PC-3 (cell line): ENCODE measurements around the gene MAGEA2. TPM values are rescaled to one million over a fixed set of nuclear protein-coding genes. Genes with fewer than 3 reads are reported as not detected.
"Not testable (repeated sequence)": the region's sequence is repeated elsewhere in the genome, so short reads cannot be mapped to it uniquely, and the experiment has no call there.

Source experiments
- ATAC-seq: fragments of 200-7000 bp; cut with Tn5 transposase; 2 replicates; pipeline ENCODE4 v1.9.1; 2020; ENCODE audit warnings: mild to moderate bottlenecking, moderate library complexity
- BruUV-seq: library from RNA; stranded (reverse); fragments of 400-500 nt; replicated peaks from 2 replicates; lab custom pipeline; 2021; lab: Mats Ljungman, UMichigan
- CTCF ChIA-PET: fragments of 300-600 bp; sonication (Branson Sonifier 250); formaldehyde crosslinking; loops from one replicate; lab custom pipeline; 2022; ENCODE audit warnings: antibody characterized with exemption; lab: Charles Lee
- POLR2A ChIA-PET: fragments of 300-600 bp; sonication (Branson Sonifier 250); formaldehyde crosslinking; loops from one replicate; lab custom pipeline; 2022; ENCODE audit warnings: antibody characterized with exemption; ENCODE audit not compliant: unreplicated experiment; lab: Charles Lee
- DNase-seq: peaks from one replicate; pipeline ENCODE4 v3.0.0-alpha.2; 2015
- H2AFZ ChIP-seq: fragments of 300-600 bp; sonication (generic); 2 replicates; pipeline ENCODE4 v1.6.0; 2016; ENCODE audit warnings: antibody characterized with exemption, low read length
- H3F3A ChIP-seq: fragments of 300-600 bp; sonication (generic); one replicate; pipeline ENCODE4 v1.6.0; 2017; ENCODE audit warnings: antibody characterized with exemption, low read length, control low read depth, mild to moderate bottlenecking; ENCODE audit not compliant: unreplicated experiment
- H3K27ac ChIP-seq: fragments of 300-600 bp; sonication (generic); 2 replicates; pipeline ENCODE4 v1.5.1; 2016; ENCODE audit warnings: mild to moderate bottlenecking, low read length
- H3K27me3 ChIP-seq: fragments of 300-600 bp; sonication (generic); 2 replicates; pipeline ENCODE4 v1.6.1; 2016; ENCODE audit warnings: low read length, mixed read lengths
- H3K36me3 ChIP-seq: fragments of 300-600 bp; sonication (generic); 2 replicates; pipeline ENCODE4 v1.6.1; 2016; ENCODE audit warnings: low read depth, mixed run types, low read length, mixed read lengths
- H3K4me1 ChIP-seq: fragments of 300-600 bp; sonication (generic); 2 replicates; pipeline ENCODE4 v1.5.1; 2016; ENCODE audit warnings: low read length; ENCODE audit not compliant: insufficient read depth
- H3K4me2 ChIP-seq: fragments of 300-600 bp; sonication (generic); 2 replicates; pipeline ENCODE4 v1.6.0; 2016; ENCODE audit warnings: low read length
- H3K4me3 ChIP-seq: fragments of 300-600 bp; sonication (generic); 2 replicates; pipeline ENCODE4 v1.5.1; 2016; ENCODE audit warnings: mild to moderate bottlenecking, low read length, mixed read lengths
- H3K79me2 ChIP-seq: fragments of 300-600 bp; sonication (generic); 2 replicates; pipeline ENCODE4 v1.6.1; 2017; ENCODE audit warnings: low read length, mixed read lengths
- H3K9ac ChIP-seq: fragments of 300-600 bp; sonication (generic); 2 replicates; pipeline ENCODE4 v1.6.0; 2016; ENCODE audit warnings: mild to moderate bottlenecking, low read length
- H3K9me2 ChIP-seq: fragments of 300-600 bp; sonication (generic); replicated peaks from 2 replicates; pipeline ENCODE4 v1.6.1; 2016; ENCODE audit warnings: mixed run types, low read length, mixed read lengths
- H3K9me3 ChIP-seq: fragments of 300-600 bp; sonication (generic); 2 replicates; pipeline ENCODE4 v1.6.1; 2016; ENCODE audit warnings: low read length, mixed read lengths
- H4K20me1 ChIP-seq: fragments of 300-600 bp; sonication (generic); 2 replicates; pipeline ENCODE4 v1.6.1; 2016; ENCODE audit warnings: low read length, mixed read lengths
- CTCF ChIP-seq: fragments of 300-600 bp; sonication (generic); conservative IDR thresholded peaks from 2 replicates; pipeline ENCODE4 v1.5.1; 2017; ENCODE audit warnings: antibody characterized with exemption, low read depth, mild to moderate bottlenecking, low read length
- EZH2 ChIP-seq: fragments of 300-600 bp; sonication (generic); IDR thresholded peaks from one replicate; pipeline ENCODE4 v1.6.1; 2017; ENCODE audit warnings: antibody characterized with exemption, mild to moderate bottlenecking, low read length; ENCODE audit not compliant: unreplicated experiment
- EZH2phosphoT487 ChIP-seq: fragments of 300-600 bp; sonication (generic); IDR thresholded peaks from 2 replicates; pipeline ENCODE4 v1.6.1; 2018; ENCODE audit warnings: mild to moderate bottlenecking, antibody characterized with exemption, low read length, borderline replicate concordance
- intact Hi-C: fragments of 100-400 bp; cut with micrococcal nuclease; formaldehyde crosslinking; loops from 2 replicates; pipeline ENCODE4 v1.9.0; 2023
- total RNA-seq: library from RNA; depleted of rRNA; stranded (reverse); fragments of >200 nt; gene quantifications from 2 replicates; pipeline ENCODE4 v1.2.3, GENCODE V29; 2014

Gene MAGEA2
- total RNA-seq, 1 experiment from 2014 or later = not detected

- DNase-seq, H3F3A ChIP-seq, POLR2A ChIA-PET, H3K4me3 ChIP-seq, H3K4me1 ChIP-seq, ATAC-seq, H4K20me1 ChIP-seq, CTCF ChIA-PET, H3K79me2 ChIP-seq, intact Hi-C loops, H3K27me3 ChIP-seq, H3K9me2 ChIP-seq, H2AFZ ChIP-seq, H3K4me2 ChIP-seq, BruUV-seq, H3K36me3 ChIP-seq, H3K27ac ChIP-seq, H3K9ac ChIP-seq, H3K9me3 ChIP-seq: not testable (repeated sequence)
Observed at GRCh38 chrX:152761582-152761981, 7.9 kb upstream of the MAGEA2 start.

- H3K27me3 ChIP-seq, H3K27ac ChIP-seq, H3K79me2 ChIP-seq, BruUV-seq, H3K9me2 ChIP-seq, H3K4me2 ChIP-seq, H3K9me3 ChIP-seq, H3K4me1 ChIP-seq, H3F3A ChIP-seq, H2AFZ ChIP-seq, ATAC-seq, H3K9ac ChIP-seq, H3K36me3 ChIP-seq, CTCF ChIA-PET, POLR2A ChIA-PET, H4K20me1 ChIP-seq, H3K4me3 ChIP-seq, intact Hi-C loops, DNase-seq: not testable (repeated sequence)
Observed at GRCh38 chrX:152759544-152759943, 5.9 kb upstream of the MAGEA2 start.

- H3K27me3 ChIP-seq, H3K27ac ChIP-seq, H3K9me3 ChIP-seq, H3K9me2 ChIP-seq, H3F3A ChIP-seq, ATAC-seq, H3K9ac ChIP-seq, H3K79me2 ChIP-seq, DNase-seq, H3K4me1 ChIP-seq, H3K36me3 ChIP-seq, H3K4me3 ChIP-seq, H2AFZ ChIP-seq, POLR2A ChIA-PET, intact Hi-C loops, H4K20me1 ChIP-seq, H3K4me2 ChIP-seq, CTCF ChIA-PET, BruUV-seq: not testable (repeated sequence)
Observed at GRCh38 chrX:152758918-152759317, 5.3 kb upstream of the MAGEA2 start, which contains the start of gene CSAG3. TSS of gene CSAG3 (plus strand) at chrX:152759218.

DNA sequence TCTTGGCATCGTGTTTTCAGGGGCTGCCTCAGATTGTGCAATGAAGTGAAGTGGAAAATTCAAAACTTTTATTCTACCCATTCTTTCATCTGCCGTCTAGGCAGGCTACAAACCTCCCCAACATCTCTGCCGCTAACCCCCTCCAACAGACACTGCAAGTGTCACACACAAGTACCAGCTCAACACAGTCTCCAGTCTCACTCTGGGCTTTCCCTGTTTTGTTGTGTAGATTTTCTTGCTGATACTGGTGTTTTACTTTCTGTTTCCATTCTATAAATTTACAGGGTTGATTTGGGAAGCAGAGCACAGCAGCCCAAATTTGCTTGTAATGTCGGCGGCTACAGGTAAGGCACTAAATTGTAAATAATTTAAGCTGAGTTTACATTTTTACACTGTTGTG, 1.2 kb upstream of the MAGEA2 start:
- ATAC-seq, H3K9ac ChIP-seq, BruUV-seq, H3K4me2 ChIP-seq, H3K36me3 ChIP-seq, H3K4me3 ChIP-seq, H3K27ac ChIP-seq, H4K20me1 ChIP-seq, H3K9me2 ChIP-seq, H3K4me1 ChIP-seq, H3F3A ChIP-seq, intact Hi-C loops, H3K79me2 ChIP-seq, H3K27me3 ChIP-seq, H2AFZ ChIP-seq, H3K9me3 ChIP-seq, DNase-seq, CTCF ChIA-PET, POLR2A ChIA-PET: not testable (repeated sequence)

- POLR2A ChIA-PET = no interaction called here
- H2AFZ ChIP-seq = no peak overlapping the region
- intact Hi-C loops = no loop called here
- TF ChIP-seq EZH2phosphoT487 (no peak), CTCF (no peak), EZH2 (no peak)
- H4K20me1 ChIP-seq = no peaks in the 10 kb centered on the region
- ATAC-seq = no peak
- CTCF ChIA-PET = no interaction called here
- H3K27ac ChIP-seq = no peak overlapping the region
- no peak overlapping the region for H3K9ac ChIP-seq
- no peak overlapping the region for H3K4me3 ChIP-seq
- H3K9me3 ChIP-seq = no peaks in the 10 kb centered on the region
- no peaks in the 10 kb centered on the region for H3K4me1 ChIP-seq
- H3F3A ChIP-seq = no peaks in the 10 kb centered on the region
- H3K27me3 ChIP-seq = peaks cover 17% of the 10 kb centered on the region
- no peak overlapping the region for H3K4me2 ChIP-seq
- no peak for DNase-seq
- no TSS peak for BruUV-seq
- no peaks in the 10 kb centered on the region for H3K36me3 ChIP-seq
- H3K79me2 ChIP-seq = no peaks in the 10 kb centered on the region
- H3K9me2 ChIP-seq = no peaks in the 10 kb centered on the region
Observed at GRCh38 chrX:152738560-152738959, 15.1 kb downstream of the MAGEA2 start.

- ATAC-seq, H3K79me2 ChIP-seq, H3K4me3 ChIP-seq, H3K4me2 ChIP-seq, H3K4me1 ChIP-seq, intact Hi-C loops, H3K9ac ChIP-seq, H3K9me2 ChIP-seq, H3F3A ChIP-seq, H3K9me3 ChIP-seq, DNase-seq, POLR2A ChIA-PET, CTCF ChIA-PET, H2AFZ ChIP-seq, H3K27ac ChIP-seq, BruUV-seq, H4K20me1 ChIP-seq, H3K36me3 ChIP-seq: not testable (repeated sequence)
- H3K27me3 ChIP-seq = peaks cover 30% of the 10 kb centered on the region
Observed at GRCh38 chrX:152736528-152736927, 17.1 kb downstream of the MAGEA2 start.
